ENCODE data around the gene PAPPA2.

DNA sequence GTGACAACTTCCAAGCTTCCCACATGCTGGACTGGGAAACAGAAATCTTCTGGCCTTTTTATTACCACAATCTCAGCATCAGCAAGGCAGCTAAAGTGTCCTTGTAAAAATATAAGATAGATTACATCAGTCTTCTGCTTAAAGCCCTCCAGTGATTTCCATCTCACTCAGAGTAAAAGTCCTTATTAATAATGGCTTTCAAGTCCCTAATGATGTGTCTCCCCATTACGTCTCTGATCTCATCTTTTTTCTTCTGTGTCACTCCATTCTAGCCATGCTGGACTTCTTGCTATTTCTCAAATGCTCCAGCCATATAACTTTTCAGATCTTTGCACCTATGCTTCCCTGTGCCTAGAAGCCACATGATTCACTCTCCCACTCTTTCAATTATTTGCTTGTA lies 22.1 kb downstream of the PAPPA2 start:
- TF ChIP-seq, protein P1, sequence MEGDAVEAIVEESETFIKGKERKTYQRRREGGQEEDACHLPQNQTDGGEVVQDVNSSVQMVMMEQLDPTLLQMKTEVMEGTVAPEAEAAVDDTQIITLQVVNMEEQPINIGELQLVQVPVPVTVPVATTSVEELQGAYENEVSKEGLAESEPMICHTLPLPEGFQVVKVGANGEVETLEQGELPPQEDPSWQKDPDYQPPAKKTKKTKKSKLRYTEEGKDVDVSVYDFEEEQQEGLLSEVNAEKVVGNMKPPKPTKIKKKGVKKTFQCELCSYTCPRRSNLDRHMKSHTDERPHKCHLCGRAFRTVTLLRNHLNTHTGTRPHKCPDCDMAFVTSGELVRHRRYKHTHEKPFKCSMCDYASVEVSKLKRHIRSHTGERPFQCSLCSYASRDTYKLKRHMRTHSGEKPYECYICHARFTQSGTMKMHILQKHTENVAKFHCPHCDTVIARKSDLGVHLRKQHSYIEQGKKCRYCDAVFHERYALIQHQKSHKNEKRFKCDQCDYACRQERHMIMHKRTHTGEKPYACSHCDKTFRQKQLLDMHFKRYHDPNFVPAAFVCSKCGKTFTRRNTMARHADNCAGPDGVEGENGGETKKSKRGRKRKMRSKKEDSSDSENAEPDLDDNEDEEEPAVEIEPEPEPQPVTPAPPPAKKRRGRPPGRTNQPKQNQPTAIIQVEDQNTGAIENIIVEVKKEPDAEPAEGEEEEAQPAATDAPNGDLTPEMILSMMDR (IDR thresholded peaks at IDR 0.05): no peak
- TF ChIP-seq POLR2AphosphoS5 (IDR thresholded peaks at IDR 0.05) (no peak), POLR2A (IDR thresholded peaks at IDR 0.05) (no peak)
